B cell (primary cell): Measurements from ENCODE around the gene COQ5. TPM values are rescaled to one million over a fixed set of nuclear protein-coding genes. Genes with fewer than 3 reads are reported as not detected.
A peak's percentile ranks its signal among the peaks of the same experiment; 100 is the strongest.

ENCODE experiments used
- ATAC-seq: fragments of 200-7000 bp; cut with Tn5 transposase; one replicate; pipeline ENCODE4 v1.10.0; 2021; ENCODE audit warnings: low read depth, mild to moderate bottlenecking, moderate number of reproducible peaks, moderate library complexity
- CTCF ChIA-PET: fragments of 350-600 bp; sonication (Branson Sonifier 250); formaldehyde crosslinking; loops from one replicate; lab custom pipeline; 2021; ENCODE audit warnings: antibody characterized with exemption, inconsistent platforms; lab: Charles Lee
- POLR2A ChIA-PET: fragments of 350-600 bp; sonication (Branson Sonifier 250); formaldehyde crosslinking; loops from one replicate; lab custom pipeline; 2021; ENCODE audit warnings: antibody characterized with exemption; lab: Charles Lee
- DNase-seq: peaks from one replicate; pipeline ENCODE4 v3.0.0; 2013
- H2AFZ ChIP-seq: 2 replicates; pipeline ENCODE4 v1.6.1; 2012; ENCODE audit warnings: mild to moderate bottlenecking, low read depth, low read length; ENCODE audit not compliant: insufficient read depth, poor library complexity, severe bottlenecking
- H3K27ac ChIP-seq, 2 donors: 1 replicate in 1 of 2; 2 replicates in 1 of 2; pipeline ENCODE4 v1.5.1; 2012 to 2013; ENCODE audit warnings: low read length in 2 of 2, mild to moderate bottlenecking in 2 of 2, moderate library complexity in 1 of 2
- H3K27me3 ChIP-seq, 4 experiments: fragments of 200-600 bp in 1 of 4; sonication (generic) in 1 of 4; replicated peaks in 1 of 4; 1 replicate in 2 of 4; 2 replicates in 2 of 4; pipeline versions ENCODE4 v1.6.1 to v1.7.0; 2013 to 2016; ENCODE audit warnings: low read length in 3 of 4, mild to moderate bottlenecking in 2 of 4, mixed read lengths in 1 of 4, moderate library complexity in 1 of 4; ENCODE audit not compliant: insufficient read depth in 4 of 4, control insufficient read depth in 3 of 4; ENCODE audit errors: control extremely low read depth in 1 of 4
- H3K36me3 ChIP-seq, 2 experiments: replicated peaks in 1 of 2; 1 replicate in 1 of 2; 2 replicates in 1 of 2; pipeline versions ENCODE4 v1.6.1 to v1.7.1; 2013; ENCODE audit warnings: low read length in 1 of 2; ENCODE audit not compliant: insufficient read depth in 2 of 2, control insufficient read depth in 1 of 2; ENCODE audit errors: control extremely low read depth in 1 of 2, extremely low read depth in 1 of 2
- H3K4me1 ChIP-seq, 2 donors: fragments of 200-600 bp in 1 of 2; sonication (generic) in 1 of 2; 1 replicate in 1 of 2; 2 replicates in 1 of 2; pipeline versions ENCODE4 v1.5.1 to v1.6.1; 2013 to 2017; ENCODE audit warnings: low read length in 2 of 2; ENCODE audit not compliant: control insufficient read depth in 2 of 2, insufficient read depth in 2 of 2
- H3K4me2 ChIP-seq: replicated peaks from 2 replicates; pipeline ENCODE3; 2012; ENCODE audit warnings: mild to moderate bottlenecking, low read depth, low read length; ENCODE audit not compliant: poor library complexity, severe bottlenecking
- H3K4me3 ChIP-seq, 5 experiments: fragments of 200-600 bp in 1 of 5; sonication (generic) in 1 of 5; 1 replicate in 3 of 5; 2 replicates in 2 of 5; pipeline versions ENCODE4 v1.5.1 to v1.7.0; 2011 to 2016; ENCODE audit warnings: low read length in 4 of 5, mild to moderate bottlenecking in 4 of 5, low read depth in 2 of 5, control low read depth in 1 of 5, moderate library complexity in 1 of 5; ENCODE audit not compliant: insufficient read depth in 1 of 5; ENCODE audit errors: control extremely low read depth in 1 of 5, extremely low read depth in 1 of 5
- H3K79me2 ChIP-seq: fragments of 200-600 bp; sonication (generic); one replicate; pipeline ENCODE4 v1.6.0; 2016; ENCODE audit warnings: low read length; ENCODE audit not compliant: control insufficient read depth, insufficient read depth
- H3K9ac ChIP-seq: fragments of 200-600 bp; sonication (generic); 2 replicates; pipeline ENCODE4 v1.6.1; 2017; ENCODE audit warnings: mild to moderate bottlenecking, low read length, moderate library complexity
- H3K9me3 ChIP-seq, 3 donors: one replicate each; pipeline versions ENCODE4 v1.6.1 to v1.7.1; 2013; ENCODE audit warnings: low read length in 2 of 3; ENCODE audit not compliant: control insufficient read depth in 2 of 3, insufficient read depth in 1 of 3; ENCODE audit errors: control extremely low read depth in 1 of 3
- H4K20me1 ChIP-seq: 2 replicates; pipeline ENCODE4 v1.6.0; 2012; ENCODE audit warnings: mild to moderate bottlenecking, low read length; ENCODE audit not compliant: insufficient read depth, control insufficient read depth, poor library complexity, severe bottlenecking
- H3K27ac Mint-ChIP-seq: one replicate; pipeline ENCODE4 v1.8.0; 2021; ENCODE audit warnings: mixed read lengths
- H3K27me3 Mint-ChIP-seq: one replicate; pipeline ENCODE4 v1.8.0; 2021; ENCODE audit warnings: mixed read lengths
- H3K4me1 Mint-ChIP-seq: one replicate; pipeline ENCODE4 v1.8.0; 2021; ENCODE audit warnings: mixed read lengths
- H3K4me3 Mint-ChIP-seq: one replicate; pipeline ENCODE4 v1.8.0; 2021; ENCODE audit warnings: mixed read lengths
- H3K9me3 Mint-ChIP-seq: one replicate; pipeline ENCODE4 v1.8.0; 2022; ENCODE audit warnings: mixed read lengths; ENCODE audit not compliant: insufficient read depth
- CTCF ChIP-seq: fragments of 200-600 bp; IDR thresholded peaks from one replicate; pipeline ENCODE4 v1.8.0; 2022; ENCODE audit warnings: antibody characterized with exemption, mild to moderate bottlenecking
- EZH2 ChIP-seq: IDR thresholded peaks from 2 replicates; pipeline ENCODE4 v1.6.1; 2012; ENCODE audit warnings: borderline replicate concordance, low read depth, mild to moderate bottlenecking, moderate library complexity, low read length; ENCODE audit not compliant: insufficient read depth, poor library complexity, severe bottlenecking
- WGBS: methylation state at CpG from one replicate; pipeline ENCODE4 v1.1.5; 2013; ENCODE audit warnings: missing lambda C conversion rate; ENCODE audit not compliant: insufficient coverage; 5-methylcytosine and 5-hydroxymethylcytosine counted together
- intact Hi-C: fragments of 100-400 bp; cut with micrococcal nuclease; formaldehyde crosslinking; loops from one replicate; pipeline ENCODE4 v1.10.0; 2022
- polyA plus RNA-seq: library from polyadenylated mRNA; depleted of rRNA; stranded (reverse); fragments of >200 nt; gene quantifications from 2 replicates; pipeline ENCODE4 v1.2.3, GENCODE V29; 2012
- total RNA-seq, 2 donors: library from RNA; stranded (reverse); fragments of 120-200 nt in 1 of 2; gene quantifications; 1 replicate in 1 of 2; 2 replicates in 1 of 2; pipeline versions ENCODE4 v1.2.3 to v1.2.4, GENCODE V29; 2013 to 2022

The COQ5 gene
- total and polyA plus RNA-seq, 2 donors (not counting 1 experiment from before 2014, with no cell fraction given), result 9.8 to 22.1 TPM

GRCh38 chr12:120539303-120539702 lies 10.3 kb upstream of the COQ5 start:
- Histone ChIP-seq H3K27me3 (no peaks in the 10 kb centered on the region), H3K4me3 (peak overlapping the region in 1 of 5 experiments; percentile 4), H3K36me3 (peaks cover 0 to 30% of the 10 kb centered on the region in 2 experiments), H4K20me1 (peaks cover 98% of the 10 kb centered on the region), H3K79me2 (peaks cover 100% of the 10 kb centered on the region), H2AFZ (no peak overlapping the region), H3K9ac (no peak overlapping the region), H3K4me2 (peak overlapping the region; percentile 68), H3K4me1 (peaks cover 44 to 50% of the 10 kb centered on the region in 2 donors), H3K27ac (peak overlapping the region in 1 of 2 donors; percentile 76), H3K9me3 (no peaks in the 10 kb centered on the region)
- no peaks in the 10 kb centered on the region for H3K9me3 Mint-ChIP-seq
- no peak for TF ChIP-seq CTCF
- no peak for TF ChIP-seq EZH2
- H3K4me1 Mint-ChIP-seq, result peaks cover 61% of the 10 kb centered on the region
- no peak overlapping the region for H3K27ac Mint-ChIP-seq
- DNase-seq (no peak), ATAC-seq (no peak)
- peak overlapping the region; percentile 97 for H3K4me3 Mint-ChIP-seq
- ChIA-PET CTCF (interaction anchor here (1.5 kb wide), 1 partner anchor 43 kb away, joined by 3 read pairs; the partner anchor contains the start of gene DYNLL1), POLR2A (interaction anchor here (0.6 kb wide), 2 partner anchors 21 to 108 kb away, joined by 3 to 4 read pairs; no protein-coding TSS in a partner anchor)
- intact Hi-C loops, result no loop called here
- no peaks in the 10 kb centered on the region for H3K27me3 Mint-ChIP-seq
- WGBS, result 83% methylated on average over 1 of the region's 1 CpG
